Measurements from ENCODE around the gene LAMB4.
"Not testable (repeated sequence)": the region's sequence is repeated elsewhere in the genome, so short reads cannot be mapped to it uniquely, and the experiment has no call there.

LAMB4 gene

GRCh38 chr7:108054537-108054936, 75.6 kb downstream of the LAMB4 start:
- in situ Hi-C loops (cut with HindIII; ENCODE audit: low sequenced_read_pairs) = no loop called here

- in situ Hi-C loops (cut with HindIII; ENCODE audit: low sequenced_read_pairs) = no loop called here
Observed at GRCh38 chr7:108053250-108053649, 76.9 kb downstream of the LAMB4 start.

DNA sequence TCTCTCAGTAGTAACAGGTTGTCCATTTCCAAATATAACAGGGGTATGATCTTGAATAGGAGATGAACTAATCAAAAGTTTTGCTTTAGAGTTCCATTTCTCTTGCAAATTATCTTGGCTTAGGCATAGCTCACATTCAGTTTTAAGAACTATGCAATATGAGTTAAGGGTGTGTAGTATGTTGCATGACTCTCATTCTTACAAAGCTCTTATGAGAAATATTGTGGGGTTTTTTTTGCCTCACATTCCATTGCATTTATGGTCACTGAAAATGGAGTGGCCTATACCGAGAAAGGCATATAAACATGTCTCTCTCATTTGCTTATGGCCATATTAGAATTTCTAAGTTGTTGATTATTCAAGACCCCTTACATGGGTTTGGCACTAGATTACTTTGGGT, 78.7 kb downstream of the LAMB4 start:
- in situ Hi-C loops (cut with HindIII; ENCODE audit: low sequenced_read_pairs) = no loop called here

DNA sequence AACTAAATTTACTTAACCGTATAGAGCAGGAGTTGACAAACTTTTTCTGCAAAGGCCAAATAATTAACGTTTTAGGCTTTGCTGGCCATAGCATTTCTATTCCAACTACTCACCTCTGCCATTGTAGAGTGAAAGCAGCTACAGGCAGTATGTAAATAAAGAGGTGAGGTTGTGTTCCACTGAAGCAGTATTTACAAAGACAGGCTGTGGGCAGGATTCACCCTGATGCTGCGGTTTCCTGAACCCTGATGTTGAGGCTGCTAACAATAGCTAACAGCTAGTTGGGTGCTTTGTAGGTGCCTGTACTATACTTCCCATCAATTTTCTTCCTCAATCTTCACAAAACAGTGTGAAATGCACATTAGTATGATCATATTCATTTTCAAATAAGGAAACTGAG, 80.2 kb downstream of the LAMB4 start:
- in situ Hi-C loops (cut with HindIII; ENCODE audit: low sequenced_read_pairs) = no loop called here

DNA sequence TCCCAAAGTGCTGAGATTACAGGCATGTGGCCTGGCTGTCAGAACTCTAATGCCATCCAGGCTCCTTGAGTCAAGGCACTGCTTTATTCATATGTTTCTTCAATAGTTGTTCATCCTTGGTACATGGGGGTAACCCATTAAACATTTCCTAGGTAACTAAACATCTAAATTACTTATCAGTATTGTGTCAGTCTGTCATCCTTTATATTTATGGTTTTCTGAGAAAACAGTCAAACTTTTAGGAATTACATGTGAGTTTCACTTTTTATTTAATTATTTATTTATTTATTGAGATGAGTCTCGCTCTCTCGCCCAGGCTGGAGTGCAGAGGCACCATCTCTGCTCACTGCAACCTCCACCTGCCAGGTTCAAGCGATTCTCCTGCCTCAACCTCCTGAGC, 81.7 kb downstream of the LAMB4 start:
- in situ Hi-C loops (cut with HindIII; ENCODE audit: low sequenced_read_pairs) = no loop called here

- in situ Hi-C loops (cut with HindIII; ENCODE audit: low sequenced_read_pairs) = no loop called here
Observed at GRCh38 chr7:108046952-108047506, 83.1 kb downstream of the LAMB4 start.

GRCh38 chr7:108045669-108046068, 84.5 kb downstream of the LAMB4 start:
- in situ Hi-C loops (cut with HindIII; ENCODE audit: low sequenced_read_pairs) = no loop called here

- in situ Hi-C loops (cut with HindIII; ENCODE audit: low sequenced_read_pairs) = no loop called here
Observed at GRCh38 chr7:108045154-108045553, 85.0 kb downstream of the LAMB4 start.

GRCh38 chr7:108044345-108044744, 85.8 kb downstream of the LAMB4 start:
- in situ Hi-C loops (cut with HindIII; ENCODE audit: low sequenced_read_pairs) = no loop called here

DNA sequence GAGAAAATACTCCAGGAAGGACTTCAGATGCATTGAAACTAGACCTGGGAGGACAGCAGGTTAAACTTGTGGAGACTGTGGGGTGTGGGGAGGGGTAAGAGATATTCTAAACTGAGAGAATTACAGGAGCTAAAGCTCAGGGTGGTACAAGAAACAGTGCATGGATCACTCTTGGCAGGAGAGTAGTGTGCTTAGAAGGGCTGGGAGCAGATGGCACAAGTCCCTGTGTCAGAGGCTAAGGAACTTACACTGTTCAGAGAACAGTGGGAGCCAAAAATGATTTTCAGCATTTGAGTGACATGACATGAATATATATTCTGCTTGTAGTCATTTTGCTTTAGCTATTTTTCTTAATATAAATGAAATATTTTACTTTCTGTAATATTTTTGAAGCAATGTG, 91.2 kb downstream of the LAMB4 start:
- in situ Hi-C loops (cut with HindIII; ENCODE audit: low sequenced_read_pairs) = no loop called here

DNA sequence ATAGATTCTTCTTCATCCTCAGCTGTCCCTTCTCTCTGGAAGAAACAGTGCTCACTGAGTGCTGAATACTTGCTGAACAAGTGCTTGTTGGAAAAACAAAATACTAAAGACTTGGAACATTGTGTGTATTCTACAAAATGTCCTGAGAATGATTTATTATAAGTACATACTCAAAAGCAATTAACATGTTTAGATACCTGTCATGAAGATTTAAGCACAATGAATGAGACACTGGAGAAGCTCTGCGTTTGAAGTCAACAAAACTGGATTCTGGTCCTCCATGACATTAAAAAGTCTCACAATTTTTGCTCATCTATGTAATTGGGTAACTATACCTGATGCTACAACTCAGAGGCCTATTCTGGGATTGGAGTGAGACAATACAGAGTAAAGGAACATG, 92.4 kb downstream of the LAMB4 start:
- in situ Hi-C loops (cut with HindIII; ENCODE audit: low sequenced_read_pairs) = no loop called here

DNA sequence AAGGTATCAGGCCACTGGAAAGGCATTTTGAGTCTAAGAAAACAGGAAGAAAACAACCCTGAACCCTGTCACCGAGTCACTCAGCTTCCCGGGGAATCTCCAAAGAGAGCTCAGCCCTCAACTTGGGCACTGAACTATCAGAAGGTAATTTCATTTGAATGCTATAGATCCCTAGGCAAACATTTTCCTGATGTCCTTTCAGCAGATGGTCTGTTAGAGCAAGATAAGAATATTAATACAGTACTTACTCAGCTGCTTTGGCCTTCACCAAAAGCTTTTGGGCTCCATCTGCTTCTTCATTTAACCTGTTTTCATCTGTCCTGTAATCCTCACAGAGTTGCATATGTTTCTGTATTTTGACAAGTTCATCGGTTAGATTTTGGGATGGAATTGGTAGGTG, 93.0 kb downstream of the LAMB4 start:
- in situ Hi-C loops (cut with HindIII; ENCODE audit: low sequenced_read_pairs) = no loop called here

DNA sequence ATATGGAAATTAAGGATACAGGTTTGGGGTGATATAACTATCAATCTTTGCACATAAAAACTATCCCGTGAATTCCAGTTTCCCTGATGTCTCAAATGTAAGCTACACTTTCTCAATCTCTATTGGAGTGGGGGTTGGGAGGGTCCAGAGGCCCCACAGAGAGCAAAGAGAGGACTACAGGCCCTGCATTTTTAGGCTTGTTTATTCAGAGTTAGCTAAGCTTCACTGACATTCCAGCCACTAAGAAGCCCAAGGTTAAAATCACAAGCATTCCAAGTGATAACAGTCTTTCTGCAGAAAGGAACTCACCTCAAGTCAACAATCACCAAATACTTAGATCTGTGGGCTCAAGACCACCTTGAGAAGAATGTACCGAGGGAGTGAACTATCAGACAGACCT, 95.6 kb downstream of the LAMB4 start:
- in situ Hi-C loops (cut with HindIII; ENCODE audit: low sequenced_read_pairs) = no loop called here

- in situ Hi-C loops (cut with HindIII; ENCODE audit: low sequenced_read_pairs) = no loop called here
Observed at GRCh38 chr7:108033776-108034497, 96.2 kb downstream of the LAMB4 start.

- in situ Hi-C loops (cut with HindIII; ENCODE audit: low sequenced_read_pairs) = not testable (repeated sequence)
Observed at GRCh38 chr7:108033309-108033708, 96.9 kb downstream of the LAMB4 start.

DNA sequence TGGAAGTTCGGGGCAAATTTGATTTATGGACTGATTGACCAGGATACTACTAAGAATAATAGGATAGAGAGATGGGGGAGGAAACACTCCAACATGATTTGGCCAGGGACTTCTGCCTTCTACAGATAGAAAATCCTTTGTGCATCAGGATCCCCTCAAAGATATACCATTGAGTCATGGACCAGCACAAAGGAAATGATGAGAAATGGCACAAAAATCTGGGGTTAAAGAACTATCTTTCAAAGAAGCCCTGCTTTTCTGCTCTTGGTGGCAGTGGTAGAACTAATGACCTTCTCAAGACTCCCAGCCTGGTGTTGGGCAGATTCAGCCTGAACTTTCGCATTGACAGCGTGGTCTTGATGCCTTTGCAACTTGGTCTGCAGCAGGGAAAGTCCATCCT, 99.6 kb downstream of the LAMB4 start:
- in situ Hi-C loops (cut with HindIII; ENCODE audit: low sequenced_read_pairs) = no loop called here

GRCh38 chr7:108029034-108029433, 101.1 kb downstream of the LAMB4 start:
- in situ Hi-C loops (cut with HindIII; ENCODE audit: low sequenced_read_pairs) = no loop called here

DNA sequence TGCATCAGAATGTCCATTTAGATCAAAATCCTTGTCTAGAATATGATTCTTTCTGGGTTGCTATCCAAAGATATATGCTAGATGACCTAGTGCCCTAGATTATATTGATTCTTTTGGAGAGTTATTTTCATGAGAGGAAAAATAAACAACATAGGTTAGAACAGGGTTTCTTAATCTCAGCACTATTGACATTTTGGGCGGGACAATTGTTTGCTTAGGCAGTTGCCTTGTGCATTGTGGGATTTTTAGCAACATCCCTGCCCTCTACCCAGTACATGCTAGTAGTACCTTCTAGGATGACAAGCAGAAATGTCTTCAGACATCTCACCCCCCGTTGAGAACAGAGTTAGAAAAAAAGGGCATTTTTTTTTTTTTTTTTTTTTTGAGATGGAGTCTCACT, 102.0 kb downstream of the LAMB4 start:
- in situ Hi-C loops (cut with HindIII; ENCODE audit: low sequenced_read_pairs) = no loop called here

DNA sequence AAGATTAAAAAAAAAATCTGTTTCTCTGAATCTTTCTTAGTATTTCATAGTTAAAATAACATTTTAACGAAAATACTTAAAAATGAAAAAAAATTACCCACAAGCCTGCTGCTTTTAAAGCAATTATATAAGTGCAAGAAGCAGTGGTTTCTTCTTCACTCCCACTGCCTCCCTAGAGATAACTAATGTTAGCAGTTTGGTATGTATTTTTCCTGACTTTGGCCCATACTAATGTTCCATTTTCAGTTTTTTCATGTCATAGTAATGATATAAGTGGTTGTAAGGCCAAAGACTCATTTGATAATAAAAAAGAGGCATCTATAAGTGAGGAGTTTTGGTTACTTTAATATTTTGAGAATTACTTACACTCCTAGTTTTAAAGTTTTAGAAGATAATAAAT, 102.9 kb downstream of the LAMB4 start:
- in situ Hi-C loops (cut with HindIII; ENCODE audit: low sequenced_read_pairs) = no loop called here

GRCh38 chr7:108026647-108027046, 103.5 kb downstream of the LAMB4 start:
- in situ Hi-C loops (cut with HindIII; ENCODE audit: low sequenced_read_pairs) = no loop called here

- in situ Hi-C loops (cut with HindIII; ENCODE audit: low sequenced_read_pairs) = no loop called here
Observed at GRCh38 chr7:108026116-108026515, 104.0 kb downstream of the LAMB4 start.

DNA sequence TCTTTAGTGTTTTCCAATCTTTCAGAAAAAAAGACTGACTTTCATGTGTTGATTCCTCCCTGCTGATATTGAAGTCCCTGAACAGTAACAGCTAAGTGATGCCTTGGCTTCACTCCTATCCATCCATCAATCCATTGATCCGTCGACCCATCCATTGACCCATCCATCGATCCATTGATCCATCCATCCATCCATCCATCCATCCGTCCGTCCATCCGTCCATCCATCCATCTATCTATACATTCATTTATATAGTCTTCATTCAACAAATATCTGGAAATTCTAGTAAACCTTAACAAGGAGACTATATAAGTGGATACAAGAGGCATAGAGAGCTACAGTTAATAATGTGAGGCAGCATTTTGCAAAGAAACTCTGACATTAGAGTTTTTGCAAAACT, 105.6 kb downstream of the LAMB4 start:
- in situ Hi-C loops (cut with HindIII; ENCODE audit: low sequenced_read_pairs) = no loop called here

DNA sequence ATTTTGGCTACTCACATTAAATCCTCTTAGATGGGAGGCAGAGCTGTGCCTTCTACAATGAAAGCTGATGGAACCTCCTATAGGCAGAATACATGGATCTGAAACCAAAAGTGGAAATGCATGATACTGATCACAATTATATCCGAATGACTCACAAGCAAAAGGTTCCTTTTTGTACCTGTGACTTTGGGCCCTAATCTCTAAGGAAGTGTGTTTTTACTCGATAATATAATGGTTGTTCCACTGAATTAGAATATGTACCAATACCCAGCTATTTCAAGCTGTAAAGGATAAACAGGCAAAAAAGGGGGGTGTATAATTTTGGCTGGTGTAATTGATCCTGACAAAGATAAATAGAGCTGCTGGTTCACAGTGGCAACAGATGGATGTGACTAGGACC, 109.6 kb downstream of the LAMB4 start:
- in situ Hi-C loops (cut with HindIII; ENCODE audit: low sequenced_read_pairs) = no loop called here

Data from DLD1 (cell line).